GM19395 (cell line): ENCODE results near the gene NAV2.

ENCODE experiments used
- ATAC-seq: cut with Tn5 transposase; IDR thresholded peaks from one replicate; pipeline ENCODE4 v1.9.1; 2021; ENCODE audit warnings: mild to moderate bottlenecking, moderate library complexity; ENCODE audit not compliant: unreplicated experiment

The NAV2 gene, protein sequence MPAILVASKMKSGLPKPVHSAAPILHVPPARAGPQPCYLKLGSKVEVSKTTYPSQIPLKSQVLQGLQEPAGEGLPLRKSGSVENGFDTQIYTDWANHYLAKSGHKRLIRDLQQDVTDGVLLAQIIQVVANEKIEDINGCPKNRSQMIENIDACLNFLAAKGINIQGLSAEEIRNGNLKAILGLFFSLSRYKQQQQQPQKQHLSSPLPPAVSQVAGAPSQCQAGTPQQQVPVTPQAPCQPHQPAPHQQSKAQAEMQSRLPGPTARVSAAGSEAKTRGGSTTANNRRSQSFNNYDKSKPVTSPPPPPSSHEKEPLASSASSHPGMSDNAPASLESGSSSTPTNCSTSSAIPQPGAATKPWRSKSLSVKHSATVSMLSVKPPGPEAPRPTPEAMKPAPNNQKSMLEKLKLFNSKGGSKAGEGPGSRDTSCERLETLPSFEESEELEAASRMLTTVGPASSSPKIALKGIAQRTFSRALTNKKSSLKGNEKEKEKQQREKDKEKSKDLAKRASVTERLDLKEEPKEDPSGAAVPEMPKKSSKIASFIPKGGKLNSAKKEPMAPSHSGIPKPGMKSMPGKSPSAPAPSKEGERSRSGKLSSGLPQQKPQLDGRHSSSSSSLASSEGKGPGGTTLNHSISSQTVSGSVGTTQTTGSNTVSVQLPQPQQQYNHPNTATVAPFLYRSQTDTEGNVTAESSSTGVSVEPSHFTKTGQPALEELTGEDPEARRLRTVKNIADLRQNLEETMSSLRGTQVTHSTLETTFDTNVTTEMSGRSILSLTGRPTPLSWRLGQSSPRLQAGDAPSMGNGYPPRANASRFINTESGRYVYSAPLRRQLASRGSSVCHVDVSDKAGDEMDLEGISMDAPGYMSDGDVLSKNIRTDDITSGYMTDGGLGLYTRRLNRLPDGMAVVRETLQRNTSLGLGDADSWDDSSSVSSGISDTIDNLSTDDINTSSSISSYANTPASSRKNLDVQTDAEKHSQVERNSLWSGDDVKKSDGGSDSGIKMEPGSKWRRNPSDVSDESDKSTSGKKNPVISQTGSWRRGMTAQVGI (N-terminal part only)

DNA sequence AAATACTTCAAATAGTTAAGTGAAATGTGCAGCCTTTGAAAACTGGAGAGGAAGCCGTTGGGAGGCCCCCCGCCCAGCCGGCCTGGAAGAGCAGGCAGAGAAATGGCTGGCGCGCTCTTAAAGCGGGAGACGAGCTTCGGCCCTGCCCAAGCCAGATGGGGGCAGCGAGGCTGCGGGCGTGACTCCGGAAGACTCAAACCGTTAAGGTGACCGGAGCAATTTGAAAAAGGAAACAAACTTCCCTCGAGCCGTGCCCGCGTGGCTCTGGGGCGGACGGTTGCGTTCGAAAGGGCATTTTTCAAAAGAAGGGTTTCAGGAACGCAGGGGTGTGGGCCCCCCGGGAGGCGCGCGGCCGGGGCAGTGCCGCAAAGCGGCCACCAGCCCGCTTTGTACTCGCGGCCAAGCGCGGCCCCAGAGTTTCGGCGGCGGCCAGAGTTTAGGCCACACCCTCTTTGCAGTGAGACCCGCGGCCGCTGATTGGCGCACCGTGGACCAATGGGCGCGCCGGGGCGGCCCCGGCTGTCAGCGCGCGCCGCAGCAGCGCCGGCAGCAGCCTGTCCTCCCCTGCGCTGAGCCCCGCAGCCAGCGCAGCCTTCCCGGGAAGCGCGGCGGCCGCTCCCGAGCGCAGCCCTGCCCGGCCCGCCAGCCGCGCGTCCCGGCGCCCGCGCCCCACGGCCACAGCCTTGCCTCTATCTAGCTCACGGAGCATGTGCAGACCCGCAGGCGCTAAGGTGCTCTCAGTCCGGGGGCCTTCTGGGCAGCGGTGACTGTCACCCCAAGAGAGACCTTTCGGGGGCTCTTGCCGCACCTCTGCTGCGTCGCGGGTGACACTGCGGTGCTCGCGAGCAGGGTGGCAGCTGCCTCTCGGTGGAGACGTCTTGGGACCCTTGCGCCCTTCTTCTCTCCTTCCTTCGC is at the start of gene NAV2:
Gene NAV2, plus strand, starts transcription at position 557 of the 915 bp plus-strand sequence. CDS start 859 bp downstream, outside the sequence.
- ATAC-seq, result peak; percentile 95

DNA sequence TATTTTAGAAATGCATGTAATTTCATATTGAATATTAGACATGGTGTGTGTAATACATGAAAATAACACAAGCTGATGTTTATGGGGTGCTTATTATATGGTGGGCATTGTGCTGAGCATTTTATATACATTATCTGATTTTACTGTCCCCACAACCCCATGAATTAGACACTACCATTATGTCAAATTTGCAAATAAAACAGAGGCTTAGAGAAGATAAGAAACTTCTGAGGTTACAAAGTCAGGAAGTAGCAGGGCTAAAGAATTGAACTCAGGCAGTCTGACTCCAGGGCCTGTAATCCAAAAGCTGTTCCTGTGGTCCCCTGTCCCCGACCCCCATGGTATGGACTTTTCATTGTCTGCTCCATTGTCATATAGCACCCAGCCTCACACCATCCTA is 49.4 kb upstream of the NAV2 start:
- ATAC-seq, result no peak

DNA sequence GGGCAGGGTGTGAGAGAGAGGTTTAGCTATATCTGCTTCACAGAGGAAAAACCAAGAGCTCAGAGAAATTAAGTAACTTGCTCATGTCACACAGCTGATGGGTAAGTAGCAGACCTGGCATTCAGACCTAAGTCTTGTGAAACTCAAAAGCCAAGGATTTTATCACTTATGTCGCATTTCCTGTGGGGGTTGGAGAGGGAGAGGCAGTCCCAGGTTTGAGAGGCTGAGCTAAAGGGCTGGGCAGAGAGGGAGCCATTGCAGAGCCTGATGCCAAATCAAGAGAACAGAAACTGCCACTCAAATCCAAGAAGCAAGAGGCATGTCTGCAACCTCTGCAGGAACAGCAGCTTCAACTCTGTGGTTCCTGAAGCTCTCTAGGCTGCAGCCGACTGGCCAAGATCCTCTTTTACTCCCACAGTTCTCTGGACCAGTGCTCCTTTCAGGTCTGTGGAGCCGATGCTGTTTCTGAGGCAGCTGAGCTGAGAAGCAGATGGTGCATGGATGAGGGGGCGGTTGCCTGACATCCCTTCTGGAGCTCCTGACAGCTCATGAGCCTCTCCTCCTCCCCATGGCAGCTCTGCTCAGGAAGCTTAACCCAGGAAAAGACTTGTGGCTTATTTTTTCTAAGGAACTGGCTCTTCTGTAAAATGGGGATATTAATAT is 47.6 kb upstream of the NAV2 start:
- ATAC-seq, result no peak

DNA sequence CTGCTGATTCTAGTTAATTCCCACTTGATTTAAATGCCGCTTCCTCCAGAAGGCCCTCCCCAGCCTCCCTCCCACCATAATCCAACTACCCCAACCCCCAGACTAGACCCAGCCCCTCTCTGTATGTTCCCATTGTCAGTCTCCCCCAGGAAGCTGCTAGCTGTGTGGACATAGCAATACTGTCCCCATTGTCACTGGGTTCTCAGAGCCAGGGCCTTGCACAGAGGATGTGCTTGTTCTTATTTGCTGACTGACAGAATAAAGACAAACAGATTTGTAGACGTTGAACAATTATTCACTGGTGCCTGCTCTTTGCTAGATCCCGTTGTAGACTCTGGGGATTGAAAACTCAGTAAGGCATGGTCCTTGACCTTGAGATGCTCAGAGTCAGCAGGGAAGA is 45.7 kb upstream of the NAV2 start:
- no peak for ATAC-seq

DNA sequence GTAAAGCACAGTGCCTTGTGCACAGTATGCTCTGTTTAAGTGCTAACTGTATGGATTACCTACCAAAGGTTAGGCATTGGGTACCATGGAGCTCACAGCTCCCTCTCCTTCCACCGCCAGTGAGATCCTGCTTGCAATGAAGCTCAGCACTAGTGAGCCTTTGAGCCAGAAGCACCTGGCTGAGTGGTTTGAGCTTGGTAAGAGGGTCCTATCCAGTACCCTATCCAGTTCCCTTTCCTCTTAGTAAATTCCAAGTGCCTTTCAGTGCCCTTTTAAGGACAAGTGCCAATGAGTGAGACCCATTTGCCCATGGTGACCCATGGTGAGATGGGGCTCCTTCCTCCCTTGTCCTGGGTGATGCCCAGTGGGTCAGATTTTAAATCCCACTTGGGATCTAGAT is 43.1 kb upstream of the NAV2 start:
- ATAC-seq, result no peak

DNA sequence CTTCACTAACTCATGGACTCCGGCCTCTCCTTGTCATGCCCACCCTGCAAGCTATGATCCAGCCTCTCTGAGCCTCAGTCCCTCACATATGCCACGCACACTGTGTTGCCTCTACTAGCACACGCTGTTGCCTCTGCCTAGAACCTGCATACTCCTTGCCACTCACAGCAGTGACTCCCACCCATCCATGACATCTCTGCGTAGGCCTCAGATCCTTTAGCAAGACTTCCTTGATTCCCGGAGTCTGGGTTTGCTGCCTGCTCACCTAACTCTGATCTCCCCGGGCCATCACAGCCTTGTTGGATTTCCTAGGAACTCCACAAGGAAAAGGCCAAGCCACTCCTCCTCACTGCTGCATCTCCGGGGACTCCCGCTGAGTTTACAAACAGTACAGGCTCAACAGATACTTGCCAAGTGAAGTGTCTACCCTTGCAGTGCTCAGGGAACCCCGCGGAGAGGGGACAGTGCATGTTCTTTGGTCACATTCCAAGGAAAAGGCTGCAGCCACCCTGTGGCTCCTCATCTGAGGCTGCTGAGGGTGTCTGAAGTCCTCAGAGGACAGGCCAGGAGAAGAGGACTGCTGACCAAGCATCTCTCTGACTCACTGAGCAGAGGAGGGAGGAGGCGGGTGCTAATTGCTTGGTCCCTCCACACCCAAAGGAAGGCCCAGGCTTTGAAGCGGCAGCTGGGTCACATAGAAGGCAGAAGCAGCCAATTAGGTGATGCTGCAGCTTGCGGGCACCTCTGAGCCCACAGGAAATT is 42.4 kb upstream of the NAV2 start:
- ATAC-seq, result no peak

DNA sequence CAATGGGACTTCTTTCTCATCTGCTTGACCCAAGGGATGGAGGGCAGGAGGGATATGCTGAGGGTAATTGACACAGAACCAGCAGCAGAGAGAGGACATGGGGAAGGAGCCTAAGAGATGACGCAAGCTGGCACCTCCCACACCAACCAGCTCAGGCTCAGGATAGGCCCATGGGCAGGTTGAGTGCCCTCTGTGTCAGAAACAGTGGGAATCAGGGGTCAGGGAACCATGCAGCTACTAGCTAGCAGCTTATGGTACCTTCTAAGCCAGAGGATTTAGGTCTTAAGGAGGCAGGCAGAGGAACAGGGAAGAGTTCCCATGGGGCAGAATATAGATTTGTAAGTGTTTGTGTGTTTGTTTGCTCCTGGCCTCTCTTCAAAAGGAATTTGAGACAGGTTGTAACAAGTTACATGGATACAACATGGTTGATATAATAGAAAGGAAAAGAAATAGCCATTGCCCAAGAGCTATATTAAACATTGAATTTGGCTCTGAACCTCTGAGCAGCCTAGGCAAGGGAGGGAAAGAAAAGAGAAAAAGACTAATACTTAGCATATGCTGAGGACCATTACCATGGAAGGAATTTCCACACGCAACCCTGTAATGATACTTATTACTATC is 39.9 kb upstream of the NAV2 start:
- no peak for ATAC-seq

DNA sequence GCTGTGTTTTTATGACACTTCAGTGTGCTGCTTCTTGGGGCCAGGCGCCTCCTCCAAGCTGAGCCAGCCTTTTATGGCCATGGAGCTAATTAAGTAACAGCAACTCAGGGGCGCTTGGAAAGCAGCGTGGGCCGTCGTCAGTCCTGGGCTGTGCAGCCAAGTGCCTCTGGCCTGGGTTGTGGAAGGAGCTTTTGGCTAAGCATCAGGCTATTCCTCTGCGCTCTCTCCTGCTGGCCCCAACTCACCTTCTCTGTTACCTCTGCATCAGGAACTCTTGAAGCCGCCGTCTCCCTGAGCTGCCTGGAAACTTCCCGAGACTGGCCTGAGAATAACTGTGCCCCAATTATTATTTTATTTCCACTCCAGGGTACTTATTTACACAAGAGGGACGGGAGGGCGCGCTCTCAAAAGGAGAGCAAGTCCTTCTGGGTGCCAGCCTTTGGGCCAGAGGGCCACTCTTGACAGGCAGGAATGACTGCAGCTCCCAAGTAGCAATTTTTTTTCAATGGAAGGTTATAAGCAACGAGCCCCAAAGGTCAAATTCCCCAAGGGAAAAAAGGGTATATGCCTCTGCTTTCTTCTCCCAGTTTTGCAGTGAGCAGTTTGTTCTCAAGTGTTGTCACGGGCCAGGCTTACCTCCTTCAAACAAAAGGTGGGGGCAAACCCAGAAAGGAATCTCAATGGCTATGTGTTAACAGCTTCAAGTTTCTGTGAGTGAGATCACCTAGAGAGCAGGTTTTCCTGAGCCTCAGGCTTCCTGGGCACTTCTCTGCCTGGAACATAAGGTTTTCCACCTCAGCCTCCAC is 38.5 kb upstream of the NAV2 start:
- no peak for ATAC-seq

DNA sequence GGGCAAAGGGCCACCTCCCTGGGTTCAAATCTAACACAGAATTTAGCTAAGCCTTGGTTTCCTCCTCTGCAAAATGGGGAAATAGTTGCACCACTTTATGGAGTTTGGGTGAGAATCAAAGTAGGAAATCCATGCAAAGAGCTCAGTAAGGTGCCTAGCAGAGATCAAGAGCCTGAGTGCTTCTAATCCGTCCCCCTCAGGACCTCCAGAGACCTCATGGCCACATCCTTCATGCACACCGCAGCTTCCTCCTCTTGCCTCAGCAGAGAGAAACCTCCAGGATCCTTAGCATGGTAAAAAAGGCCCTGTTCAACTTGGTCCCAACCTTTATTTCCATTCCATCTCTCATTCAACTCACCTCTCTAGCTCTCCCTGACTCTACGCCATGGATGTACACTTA is 37.8 kb upstream of the NAV2 start:
- no peak for ATAC-seq

DNA sequence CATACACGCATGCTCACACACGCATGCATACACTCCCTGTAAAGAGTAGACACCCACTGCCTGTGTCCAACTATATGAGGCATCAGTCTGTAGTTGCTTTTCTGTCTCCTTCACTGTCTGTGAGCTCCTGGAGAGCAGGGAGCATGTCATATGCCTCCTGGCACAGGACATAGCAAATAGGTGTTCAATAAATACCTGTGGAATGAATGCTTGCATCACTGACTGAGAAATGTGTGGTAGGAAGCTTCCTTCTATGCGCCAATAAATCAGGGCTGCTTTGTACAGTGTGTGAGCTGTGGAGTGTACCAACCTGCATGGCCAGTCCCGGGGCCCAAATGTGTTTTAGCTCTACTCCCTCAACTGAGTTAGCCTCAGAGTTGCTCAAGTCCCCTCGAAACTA is 37.2 kb upstream of the NAV2 start:
- no peak for ATAC-seq

DNA sequence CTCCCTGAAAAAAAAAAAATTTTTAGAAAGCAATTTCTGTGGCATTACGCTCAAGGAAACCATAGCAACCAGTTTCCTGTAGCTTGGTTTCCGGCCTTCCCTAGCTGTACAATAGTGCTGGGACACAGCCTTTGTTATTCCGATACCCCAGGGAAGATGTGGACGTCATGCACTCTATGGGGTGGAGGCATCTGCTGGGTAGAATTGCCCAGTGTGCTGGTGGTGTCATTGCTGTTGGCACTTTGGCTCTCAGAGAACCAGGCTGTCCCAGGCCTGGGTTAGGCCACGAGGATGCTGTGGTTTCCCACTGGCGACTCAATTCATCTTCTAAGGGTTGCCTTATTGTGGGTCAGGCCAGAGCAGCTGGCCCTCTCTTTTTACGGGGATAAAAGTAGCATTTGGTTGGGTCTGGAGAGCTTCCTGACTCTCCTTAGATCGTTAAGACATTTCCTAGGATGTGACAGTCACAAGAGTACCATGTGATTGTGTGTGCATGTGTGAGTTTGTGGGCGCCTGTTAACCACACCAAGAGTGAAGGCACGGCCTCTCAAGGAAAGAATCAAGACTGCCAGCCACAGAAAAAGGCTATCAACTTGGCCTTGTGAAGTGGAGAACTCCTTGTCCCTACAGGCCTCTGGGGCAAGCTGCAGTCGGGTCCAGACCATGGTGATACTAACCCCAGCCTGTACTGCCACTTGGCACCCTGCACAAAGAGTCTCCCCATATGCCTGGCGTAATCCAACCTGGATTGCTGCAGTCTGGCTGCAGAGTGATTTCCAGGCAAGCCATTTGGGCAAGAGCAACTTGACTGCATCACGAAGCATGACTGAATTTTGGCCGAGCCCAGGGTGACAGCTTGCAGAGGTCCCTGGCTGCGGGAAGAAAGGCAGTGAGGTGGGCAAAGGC is 35.9 kb upstream of the NAV2 start:
- no peak for ATAC-seq

DNA sequence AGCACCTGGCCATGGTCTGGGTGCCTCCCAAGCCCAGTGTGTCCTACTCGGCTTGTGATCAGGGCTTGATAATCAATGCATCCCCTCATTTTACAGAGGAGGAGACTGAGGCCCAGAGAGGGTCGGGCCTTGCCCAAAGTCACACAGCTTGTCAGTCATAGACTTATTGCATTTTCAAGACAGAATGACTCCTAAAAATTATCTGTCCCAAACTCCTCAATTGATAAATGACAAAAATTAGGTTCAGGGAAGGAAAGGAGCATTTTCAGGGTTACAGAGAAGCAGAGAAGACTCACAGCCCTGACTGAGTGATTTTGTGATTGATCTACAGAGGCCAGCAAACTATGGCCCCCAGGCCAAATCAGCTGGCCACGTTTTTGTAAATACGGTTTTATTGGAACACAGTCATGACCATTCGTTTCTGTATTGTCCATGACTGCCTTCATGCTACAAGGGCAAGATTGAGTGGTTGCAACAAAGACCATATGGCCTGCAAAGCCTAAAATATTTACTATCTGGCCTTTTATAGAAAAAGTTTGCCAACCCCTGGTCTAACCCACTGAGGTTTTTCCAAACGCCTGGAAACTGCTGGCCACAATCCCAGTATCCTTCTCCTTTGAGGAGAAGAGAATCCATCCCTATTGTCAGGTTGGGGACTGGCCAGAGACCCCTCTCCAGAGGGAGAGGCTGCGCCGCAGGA is 35.1 kb upstream of the NAV2 start:
- no peak for ATAC-seq

DNA sequence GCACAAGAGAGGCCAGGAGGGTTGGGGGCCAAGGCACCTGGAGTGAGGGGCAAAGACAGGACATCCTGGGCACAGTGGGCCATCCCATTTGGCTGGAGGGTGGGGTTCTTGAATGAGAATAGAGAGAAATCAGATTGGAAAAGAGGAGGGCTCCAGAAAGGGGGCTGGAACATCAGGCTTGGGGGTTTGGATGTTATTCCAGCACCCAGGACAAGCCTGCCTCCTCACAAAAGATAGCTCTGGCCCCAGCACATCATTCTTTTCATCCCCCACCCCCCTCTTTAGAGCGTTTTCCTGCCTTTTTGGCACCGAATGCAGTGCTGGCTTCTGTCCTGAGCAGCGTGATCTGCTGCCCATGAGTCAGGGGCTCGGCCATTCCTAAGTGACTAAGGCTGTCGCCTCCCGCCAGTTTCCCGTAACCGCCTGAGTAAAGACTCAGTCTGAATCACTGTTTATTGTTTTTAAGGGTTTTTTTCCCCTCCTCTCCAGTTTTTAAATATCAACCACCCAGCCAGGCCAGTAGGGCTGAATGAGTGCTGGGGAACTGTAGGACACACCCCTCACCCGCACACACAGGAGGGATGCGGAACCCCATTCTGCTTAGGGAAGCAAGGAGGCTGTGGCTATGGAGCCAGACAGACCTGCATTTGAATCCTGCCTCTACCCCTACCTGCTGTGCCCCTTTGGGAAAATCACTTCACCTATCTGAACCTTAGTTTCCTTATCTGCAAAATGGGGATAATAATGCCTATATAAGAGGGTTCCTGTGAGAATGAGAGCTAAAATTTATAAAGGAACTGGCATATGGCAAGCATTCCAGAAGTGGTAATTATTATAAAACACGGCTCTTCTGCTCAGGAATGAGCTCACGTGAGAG is 32.4 kb upstream of the NAV2 start:
- ATAC-seq, result no peak

DNA sequence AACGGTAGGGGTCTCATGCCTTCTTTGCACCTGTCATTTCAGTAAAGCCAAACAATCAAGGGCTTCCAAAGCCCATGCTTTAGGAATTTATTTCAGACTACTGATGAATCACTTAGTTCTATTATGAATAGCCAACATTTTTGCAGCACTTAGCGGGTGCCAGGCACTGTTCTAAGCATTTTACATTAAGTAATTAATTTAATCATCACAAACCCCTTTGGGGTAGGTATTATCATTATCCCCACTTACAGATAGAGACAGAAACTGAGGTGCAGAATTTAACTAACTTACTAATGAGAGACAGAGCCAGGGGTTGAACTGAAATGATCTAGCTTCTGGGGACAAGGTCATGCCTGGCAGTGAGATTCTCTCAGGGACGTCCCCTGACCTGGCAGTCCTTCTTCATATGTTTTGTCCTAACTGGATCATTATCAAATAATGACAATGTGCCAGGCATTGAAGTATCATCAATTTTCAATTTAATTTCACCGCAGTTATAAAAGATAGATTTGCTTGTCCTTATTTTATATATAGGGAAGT is 31.7 kb upstream of the NAV2 start:
- no peak for ATAC-seq

DNA sequence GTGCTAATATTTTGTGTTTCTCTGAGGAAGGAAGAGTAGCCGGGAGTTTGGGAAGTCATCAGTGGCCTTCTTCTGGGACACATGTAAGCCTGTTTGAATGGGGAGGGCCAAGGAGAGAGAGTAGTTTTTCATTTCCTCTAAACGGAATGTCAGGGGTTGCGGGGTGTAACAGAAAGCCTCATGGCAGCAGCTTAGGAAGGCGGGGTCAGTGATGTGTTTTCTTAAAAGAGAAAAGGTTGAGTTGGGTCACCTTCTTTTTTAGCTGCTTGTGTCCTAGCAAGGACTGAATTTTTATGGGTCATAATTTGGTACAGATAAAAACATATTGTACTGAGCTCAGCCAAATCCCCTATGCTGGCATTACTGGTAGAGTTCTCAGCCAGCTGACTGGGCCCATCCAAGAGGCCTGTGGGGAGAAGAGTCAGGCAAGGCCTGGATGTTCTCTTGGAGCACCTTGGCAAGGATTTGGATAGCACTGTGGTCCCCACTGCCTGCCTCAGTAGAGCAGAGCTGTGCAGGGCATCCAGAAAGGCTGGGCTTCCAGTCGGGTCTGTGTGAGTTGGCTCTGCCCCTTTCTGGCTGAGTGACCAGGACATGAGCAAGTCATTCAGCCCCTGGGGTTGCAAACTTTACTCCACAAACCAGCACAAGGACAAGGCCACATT is 29.4 kb upstream of the NAV2 start:
- no peak for ATAC-seq
